Erythroblast (primary cell): Measurements from ENCODE around the gene MBTPS1.

Experiments
- GATA1 ChIP-seq: IDR thresholded peaks from 2 replicates; pipeline ENCODE4 v1.6.1; 2011; ENCODE audit warnings: low read depth, mild to moderate bottlenecking, control low read depth, low read length, moderate library complexity
- POLR2A ChIP-seq: IDR thresholded peaks from 2 replicates; pipeline ENCODE4 v1.6.1; 2011; ENCODE audit warnings: mild to moderate bottlenecking, low read length

GRCh38 chr16:84110527-84110926 lies 6.2 kb downstream of the MBTPS1 start:
- no peak for TF ChIP-seq POLR2A
- no peak for TF ChIP-seq GATA1
